Fibroblast of skin of back (primary cell): ENCODE measurements around the gene SPATA9.
"Not testable (repeated sequence)": the region's sequence is repeated elsewhere in the genome, so short reads cannot be mapped to it uniquely, and the experiment has no call there.

ENCODE experiments used
- DNase-seq: peaks from one replicate; pipeline ENCODE4 v3.0.0-alpha.2; 2013

The SPATA9 gene

DNA sequence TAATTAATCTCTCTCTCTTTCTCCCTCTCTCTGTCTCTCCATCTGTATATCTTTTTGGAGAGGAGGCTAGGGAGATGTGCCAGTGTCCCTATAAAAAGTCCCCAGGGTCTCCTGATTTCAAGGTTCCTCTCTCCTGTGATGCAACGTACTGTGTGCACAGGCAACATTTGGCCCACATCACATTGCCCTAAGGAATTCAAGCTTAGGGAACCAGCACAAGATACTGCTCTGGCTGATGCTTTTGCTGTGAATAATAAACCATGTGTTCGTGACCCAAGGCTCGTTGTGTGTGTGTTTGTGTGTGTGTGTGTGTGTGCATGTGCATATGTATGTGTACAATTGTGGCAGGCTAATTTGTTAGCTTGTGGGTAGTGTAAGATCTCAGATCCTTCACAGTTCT lies 9.7 kb downstream of the SPATA9 start:
- DNase-seq = peak; percentile 36

DNA sequence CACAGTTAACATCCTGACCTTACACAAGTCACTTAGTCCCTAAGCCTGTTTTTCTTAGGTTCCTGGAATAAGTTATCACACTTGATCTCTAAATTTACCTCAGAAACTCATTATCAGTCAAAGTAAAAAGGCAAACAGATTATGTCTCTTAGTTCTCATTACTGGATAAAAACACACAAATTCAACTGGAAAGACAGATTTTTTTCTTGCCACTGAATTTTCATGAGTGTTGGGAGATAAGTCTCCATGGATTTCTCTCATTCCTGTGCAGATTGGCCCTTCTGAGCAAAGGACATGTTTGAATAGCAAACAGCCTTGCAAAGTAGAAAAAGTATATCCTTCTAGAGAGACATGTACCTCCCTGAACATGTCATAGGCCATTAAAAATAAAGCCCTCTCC lies 10.2 kb downstream of the SPATA9 start:
- no peak for DNase-seq

DNA sequence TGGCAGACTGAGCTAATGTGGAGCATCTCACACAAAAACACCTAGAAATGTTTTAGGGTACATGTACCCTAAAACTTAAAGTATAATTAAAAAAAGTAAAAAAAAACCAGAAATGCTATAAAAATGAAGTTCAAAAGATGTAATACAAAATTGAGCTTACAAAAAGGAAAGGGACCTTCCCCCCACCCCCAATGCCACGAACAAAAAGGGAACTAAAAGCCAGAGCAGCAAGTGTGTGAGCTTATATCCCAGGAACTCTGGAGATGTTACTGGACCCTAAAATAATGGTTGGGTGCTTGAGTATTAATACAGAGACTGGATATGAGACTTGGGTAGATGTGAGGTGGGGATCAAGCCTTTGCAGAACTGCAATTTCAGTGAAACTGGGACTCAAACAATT lies 11.0 kb downstream of the SPATA9 start:
- no peak for DNase-seq

DNA sequence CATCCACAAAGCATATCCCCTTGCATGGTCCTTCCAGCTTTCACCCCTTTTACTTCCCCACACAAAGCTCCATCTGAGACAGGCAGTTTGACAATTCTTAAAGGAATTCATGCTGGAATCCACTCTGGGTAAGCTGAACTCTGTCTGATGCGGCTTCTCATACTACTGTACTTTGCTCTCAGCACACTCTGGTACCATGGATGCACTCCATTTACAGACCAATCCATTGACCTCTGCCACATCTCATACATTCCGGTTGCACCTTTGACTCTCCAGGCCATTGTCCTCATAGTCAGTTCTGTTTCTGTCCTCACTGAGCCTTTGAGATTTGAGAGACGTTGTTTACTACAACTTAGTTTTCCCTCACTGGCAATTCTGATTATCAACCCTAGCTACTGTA lies 12.2 kb downstream of the SPATA9 start:
- DNase-seq = peak; percentile 18

DNA sequence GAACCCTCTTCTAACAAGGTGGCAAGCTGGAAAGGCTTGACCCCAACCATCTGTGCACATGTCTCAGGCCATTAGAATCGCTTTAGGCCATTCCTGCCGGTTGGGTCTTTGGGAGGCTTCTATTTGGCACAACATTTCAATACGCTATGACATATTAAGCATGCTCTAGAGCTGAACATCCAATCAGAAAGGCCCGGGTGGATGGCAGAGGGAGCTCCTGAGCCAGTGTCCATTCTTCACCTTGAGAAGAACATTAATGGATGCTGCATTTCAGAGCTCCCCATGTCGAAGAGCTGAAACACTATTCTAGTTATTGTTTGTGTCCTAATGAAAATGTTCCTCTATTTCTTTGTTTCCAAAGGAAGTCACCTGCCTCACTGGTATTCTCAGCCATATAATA lies 12.8 kb downstream of the SPATA9 start:
- no peak for DNase-seq

DNA sequence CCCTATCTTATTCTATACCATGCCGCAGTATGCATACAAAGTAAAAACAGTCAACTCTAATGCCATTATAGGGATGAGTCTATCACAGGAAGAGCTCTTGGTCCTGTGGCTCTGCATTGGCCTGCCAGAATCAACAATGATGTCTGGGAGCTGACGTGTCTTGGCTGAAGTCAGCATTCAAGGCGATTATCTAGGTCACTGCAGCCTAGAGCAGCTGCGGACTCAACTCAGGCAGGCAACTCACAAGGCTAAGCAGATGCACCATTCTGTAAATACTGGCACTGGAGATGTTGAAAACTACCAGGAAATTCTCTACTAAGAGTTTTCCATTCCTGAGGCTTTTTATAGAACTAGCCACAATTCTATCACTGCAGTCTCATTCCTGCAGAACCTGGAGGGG lies 13.3 kb downstream of the SPATA9 start:
- peak; percentile 95 for DNase-seq

DNA sequence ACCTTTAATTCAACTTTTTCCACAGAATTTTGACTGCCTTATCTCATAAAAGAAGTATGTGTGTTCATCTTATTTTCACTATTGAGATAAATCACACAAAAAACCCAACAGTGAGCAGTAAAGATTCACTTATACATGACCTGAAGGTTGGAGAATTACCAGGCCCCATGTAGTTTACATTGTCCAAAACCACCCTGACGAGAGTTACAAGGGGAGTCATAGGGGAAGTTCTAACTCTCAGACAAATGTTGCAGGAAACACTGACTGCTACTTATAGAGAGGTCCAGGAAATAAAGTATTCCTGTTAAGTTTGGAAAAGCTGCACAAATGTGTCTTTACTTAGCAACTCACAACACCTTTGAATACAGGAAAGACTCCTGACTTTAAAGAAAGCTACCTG lies 14.1 kb downstream of the SPATA9 start:
- no peak for DNase-seq

DNA sequence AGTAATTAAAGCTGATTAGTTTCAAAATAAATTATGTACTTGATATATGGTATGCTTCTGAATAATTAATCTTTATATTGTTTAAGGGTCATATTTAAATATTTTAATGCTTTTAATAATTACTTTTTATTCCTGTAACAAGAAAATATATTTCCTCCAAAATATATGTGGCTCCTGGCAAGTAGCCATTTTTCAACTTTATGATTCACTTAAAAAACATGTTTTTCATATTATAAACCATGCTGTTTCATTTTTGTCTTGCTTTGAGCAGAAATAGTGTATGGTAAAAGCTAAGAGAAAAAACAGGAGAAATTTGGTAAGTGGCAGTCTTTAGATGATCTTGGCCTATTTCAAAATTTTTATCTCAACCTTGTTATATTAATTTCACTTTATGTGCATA lies 14.6 kb downstream of the SPATA9 start:
- DNase-seq = peak; percentile 56

DNA sequence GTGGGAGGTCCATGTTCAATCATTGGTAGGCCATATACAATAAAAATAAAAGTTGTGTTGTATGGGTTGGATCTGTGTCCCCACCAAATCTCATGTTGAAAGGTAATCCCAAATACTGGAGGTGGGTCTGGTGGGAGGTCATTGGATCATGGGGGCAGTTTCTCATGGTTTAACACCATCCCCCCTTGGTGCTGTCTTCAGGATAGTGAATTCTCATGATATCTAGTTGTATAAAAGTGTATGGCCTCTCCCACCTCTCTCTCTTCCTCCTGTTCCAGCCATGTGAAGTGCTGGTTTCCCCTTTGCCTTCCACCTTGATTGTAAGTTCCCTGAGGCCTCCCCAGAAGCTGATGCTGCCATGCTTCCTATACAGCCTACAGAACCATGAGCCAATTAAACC lies 15.1 kb downstream of the SPATA9 start:
- DNase-seq = no peak

DNA sequence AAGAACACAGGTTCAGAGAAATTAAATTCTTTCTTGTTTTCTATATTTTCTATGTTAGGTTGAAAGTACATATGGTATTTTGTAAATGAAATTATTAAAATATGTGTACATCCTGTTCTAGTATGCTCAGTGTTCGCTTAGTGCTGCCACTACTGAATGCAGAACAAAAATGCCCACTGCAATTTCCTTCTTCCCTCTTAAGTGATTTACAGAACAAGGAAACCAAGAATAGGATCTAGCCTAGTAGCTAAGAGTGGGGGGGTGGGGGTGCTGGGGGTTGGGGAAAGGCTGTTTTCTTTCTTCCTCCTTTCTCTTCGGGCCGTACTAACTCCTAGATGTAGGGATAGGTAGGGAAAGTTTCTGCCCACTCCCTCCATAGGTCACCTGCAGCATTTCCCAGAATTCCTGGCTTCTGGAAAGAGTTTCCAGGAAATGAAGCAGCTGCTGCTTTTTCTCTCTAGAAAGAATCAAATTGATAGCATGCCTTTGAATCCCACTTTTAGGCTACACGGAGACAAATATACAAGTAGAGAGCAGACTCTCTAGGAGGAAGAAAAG lies 15.7 kb downstream of the SPATA9 start:
- DNase-seq = no peak

DNA sequence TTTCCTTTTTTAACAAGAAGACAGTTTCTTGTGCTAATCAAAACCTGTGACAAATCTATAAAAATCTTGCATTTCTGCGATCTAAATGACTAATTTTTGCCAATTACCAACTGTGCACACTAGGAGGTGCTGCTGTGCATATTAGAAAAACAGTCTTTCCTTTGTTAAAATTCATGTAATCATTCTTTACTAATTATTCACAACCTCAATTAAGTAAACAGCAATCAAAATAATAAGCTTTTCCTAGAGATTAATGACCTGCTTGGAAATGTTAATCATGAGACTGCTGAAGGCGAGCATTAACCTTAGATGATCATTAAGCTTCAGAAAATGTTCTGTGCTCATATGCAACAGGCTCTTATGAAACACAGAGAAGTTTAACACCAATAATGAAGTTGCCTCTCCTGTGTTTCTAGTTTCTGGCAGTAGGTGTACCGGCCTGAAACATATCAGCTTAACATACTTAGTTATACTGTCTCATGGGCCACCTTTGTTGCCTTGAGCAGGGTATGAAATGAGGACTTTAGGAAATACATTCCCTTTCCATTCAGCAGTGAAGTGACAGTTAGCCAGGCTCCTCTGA lies 18.5 kb downstream of the SPATA9 start:
- DNase-seq = peak; percentile 27

DNA sequence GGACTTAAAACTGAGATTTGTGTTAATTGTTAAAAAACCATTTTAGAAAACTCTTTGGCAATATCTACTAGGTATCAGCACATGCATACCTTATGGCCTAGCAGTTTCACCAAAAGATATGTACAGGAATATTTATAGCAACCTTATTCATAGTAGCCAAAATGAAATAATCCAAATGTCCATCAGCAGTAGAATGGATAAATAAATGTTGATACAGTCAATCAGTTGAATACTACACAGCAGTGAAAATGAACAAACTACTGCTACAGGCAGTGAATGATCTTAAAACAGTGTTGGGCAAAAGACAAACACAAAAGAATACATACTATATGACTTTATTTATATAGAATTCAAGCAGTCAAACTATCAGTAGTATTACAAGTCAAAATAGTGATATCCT lies 19.8 kb downstream of the SPATA9 start:
- no peak for DNase-seq

DNA sequence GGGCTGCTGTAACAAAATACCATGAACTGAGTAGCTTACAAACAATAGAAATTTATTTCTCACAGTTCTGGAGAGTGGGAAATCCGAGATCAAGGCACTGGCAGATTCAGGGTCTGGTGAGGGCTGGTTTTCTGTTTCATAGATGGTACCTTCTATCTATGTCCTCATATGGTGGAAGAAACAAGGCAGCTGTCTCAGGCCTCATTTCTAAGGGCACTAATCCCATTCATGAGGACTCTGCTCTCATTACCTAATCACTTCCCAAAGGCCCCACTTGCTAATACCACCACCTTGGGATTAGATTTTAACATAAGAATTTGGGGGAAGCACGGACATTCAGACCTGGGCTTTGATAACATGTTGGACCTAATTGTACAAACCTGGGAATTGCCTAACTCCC lies 22.7 kb downstream of the SPATA9 start:
- no peak for DNase-seq

DNA sequence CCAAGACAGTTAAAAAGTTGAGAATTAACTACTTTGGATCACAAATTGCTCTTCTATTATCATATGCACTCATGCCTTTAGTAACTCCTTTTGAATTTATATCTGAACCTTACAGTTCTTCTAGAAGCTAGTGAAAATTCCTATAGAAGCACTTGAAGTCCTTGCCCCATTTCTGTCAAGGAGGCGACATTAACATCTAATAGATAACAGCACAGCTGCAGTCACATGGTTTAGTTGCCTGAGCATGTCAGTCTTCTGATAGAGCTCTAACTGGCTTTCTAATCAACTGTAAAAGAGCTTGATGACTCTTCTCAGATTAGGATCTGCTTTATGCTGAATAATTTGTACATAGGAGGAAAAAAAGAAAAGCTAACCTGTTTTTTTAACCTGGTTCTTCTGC lies 27.2 kb downstream of the SPATA9 start:
- no peak for DNase-seq

DNA sequence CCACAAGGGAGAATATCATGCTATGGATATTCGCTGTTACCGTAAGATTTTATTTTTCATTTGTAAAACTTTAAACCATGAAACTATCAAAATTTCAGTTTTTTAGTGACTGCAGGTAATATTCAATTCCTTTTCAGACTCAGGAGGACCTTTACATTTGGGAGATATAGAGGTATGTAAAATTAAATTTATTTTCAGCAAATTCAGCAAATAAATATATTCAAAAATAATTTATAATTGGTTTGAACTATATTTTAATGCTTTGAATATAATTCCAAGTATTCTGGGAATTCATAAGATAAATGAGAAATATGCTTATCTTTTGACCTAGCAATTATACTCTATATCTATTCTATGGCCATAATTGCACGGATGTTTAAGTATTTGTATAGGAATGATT lies 28.6 kb downstream of the SPATA9 start:
- DNase-seq = no peak

DNA sequence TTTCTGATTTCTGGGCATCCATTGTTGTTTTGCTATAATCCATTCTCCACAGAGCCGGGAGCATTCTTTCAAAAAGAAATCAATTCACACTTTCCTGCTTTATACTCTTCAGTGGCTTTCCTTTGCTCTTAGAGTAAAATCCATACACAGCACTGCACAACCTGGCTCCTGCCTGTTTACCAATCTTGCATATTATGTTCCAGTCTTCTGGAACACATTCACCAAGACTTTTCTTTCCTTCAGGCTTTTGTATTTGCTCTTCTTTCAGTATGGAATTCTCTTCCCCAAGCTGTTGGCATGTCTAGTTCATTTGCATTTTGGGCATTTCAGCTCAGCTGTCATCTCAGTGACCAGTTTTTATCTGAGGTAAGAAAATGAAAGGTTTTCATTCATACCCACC lies 29.9 kb downstream of the SPATA9 start:
- no peak for DNase-seq

DNA sequence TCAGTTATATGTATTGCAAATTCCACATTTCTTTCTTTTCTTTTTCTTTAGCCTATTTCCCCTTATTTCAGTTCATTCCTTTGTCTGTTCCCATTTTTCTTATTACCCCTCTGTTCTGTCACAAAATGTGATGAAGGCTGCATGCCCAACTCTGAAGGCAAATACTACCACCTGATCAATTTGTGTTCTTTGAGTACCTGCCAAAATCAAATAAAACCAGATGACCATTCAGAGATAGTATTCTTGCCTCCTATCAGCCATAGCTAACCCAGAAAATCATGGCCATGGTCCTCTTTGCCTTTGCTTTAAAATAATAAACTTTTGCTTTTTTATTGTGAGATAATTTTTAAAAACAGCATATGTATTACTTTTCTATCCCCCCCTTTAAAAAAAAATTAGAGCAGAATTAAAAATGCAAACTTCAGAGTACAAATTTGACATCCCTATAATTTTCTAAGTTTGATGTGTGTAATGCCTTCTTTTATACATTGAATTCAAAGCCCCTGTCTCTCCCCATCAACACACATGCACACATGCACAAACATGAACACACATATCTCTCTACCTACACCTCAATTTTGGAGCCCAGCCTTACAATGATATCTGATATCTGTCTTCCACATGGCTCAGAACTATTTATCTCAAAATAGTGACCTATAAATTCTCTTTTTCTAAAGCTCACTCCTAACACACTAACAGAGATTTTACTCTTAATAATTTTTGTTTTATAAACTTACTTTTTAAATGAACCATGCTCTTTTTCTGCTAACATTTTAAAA lies 32.8 kb downstream of the SPATA9 start:
- DNase-seq = no peak

DNA sequence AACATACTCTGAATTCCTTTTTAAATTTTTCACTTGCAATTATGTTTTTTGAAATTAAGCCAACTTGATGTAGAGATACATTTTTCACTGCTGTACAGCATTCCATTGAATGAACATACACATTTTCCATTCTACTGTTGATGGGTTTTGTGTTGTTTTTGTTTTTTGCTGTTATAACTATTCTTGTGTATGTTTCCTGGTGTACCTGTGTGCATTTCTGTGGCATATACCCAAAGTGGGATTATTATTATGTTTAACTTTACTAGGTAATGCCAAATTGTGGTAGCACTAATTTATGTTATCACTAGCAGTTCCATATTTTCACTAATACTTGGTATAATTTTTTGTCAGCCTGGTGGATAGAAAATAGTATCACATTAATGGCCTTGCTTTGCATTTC lies 33.5 kb downstream of the SPATA9 start:
- no peak for DNase-seq

DNA sequence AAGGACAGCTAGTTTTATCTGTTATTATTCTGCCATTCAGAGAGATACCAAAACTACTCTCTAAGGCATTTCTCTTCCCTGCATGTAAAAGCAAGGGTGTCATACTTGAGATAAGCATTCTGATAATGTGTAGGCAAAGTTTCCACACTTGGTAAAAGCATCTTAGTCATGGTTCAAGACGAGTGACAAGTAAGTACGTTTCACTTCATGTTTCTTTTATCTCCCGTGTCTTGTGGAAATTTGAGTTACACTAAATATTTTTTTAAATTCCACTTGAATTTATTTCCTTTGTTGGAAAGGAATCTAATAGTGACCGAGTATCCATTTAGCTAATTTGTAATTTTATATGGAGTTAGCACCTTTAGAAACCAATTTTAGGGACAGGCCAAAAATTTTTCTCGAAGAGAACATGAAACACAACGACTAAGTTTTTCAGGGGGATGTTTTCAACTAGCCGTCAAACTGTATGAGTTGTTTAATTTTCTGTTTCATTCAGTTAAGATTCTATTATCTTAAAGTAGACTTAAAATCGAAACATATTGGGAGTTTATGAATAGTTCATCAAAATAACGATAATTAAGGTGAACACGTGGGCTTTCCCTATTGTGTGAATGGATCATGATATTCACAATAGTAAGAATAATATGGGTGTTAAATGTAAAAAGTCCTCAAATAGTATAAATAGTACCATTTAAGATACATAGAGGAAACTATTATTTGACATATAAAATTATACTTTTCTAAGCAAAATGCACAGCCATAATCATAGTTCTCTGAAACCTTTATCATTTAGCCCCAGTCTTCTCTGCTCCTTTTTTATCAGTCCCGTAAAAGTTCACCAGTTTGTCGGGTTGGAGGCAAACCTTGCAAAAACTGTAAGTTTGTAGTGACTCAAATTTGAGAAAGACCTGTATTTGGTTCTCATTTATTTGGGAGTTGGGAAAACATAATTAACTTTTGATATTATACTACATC lies 34.6 kb downstream of the SPATA9 start:
- no peak for DNase-seq

DNA sequence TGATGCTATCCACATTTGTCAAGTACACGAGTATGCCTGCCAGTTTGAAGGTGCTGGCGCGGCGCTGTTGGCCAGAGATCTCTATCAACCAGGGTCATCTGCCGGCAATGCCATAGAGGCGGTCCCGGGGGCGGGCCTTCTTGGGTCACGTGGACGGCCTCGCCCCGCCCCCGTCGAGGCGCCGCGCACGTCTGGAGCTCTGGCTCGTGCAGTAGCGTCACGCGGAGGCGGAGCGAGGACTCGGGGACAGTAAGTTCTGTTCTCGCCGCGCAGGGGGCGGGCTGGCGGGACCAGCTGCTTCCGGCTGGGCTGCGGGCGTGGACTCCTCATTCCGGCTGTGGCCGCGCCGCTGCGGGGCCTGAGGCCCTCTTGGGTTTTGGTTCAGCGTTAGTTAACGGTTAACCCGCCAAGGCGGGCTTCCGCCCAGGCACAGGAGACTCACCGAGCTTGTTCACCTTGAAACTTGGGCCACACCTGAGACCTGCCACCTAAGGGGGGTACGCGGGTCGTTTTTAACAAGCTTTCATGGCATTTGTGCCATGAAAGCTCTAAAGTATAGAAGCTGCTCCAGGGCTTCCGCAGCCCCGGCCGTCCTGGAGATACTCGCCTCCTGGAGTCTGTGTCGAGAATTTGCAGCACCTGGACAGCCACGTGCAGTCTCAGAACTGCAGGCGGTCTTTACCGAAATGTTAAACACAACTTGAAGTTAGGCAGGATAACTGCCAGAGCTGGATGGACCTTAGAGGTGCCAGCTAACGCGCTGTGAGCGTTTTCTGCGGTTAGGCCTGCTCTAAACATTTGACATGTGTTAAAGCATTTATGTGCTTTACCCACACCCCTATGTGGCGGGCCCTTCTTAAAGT lies 36.0 kb downstream of the SPATA9 start, which contains the start of gene RFESD:
RFESD (plus strand) TSS at position 209 of the 863 bp plus-strand sequence. CDS start 5,495 bp downstream, outside the sequence.
- peak; percentile 96 for DNase-seq

DNA sequence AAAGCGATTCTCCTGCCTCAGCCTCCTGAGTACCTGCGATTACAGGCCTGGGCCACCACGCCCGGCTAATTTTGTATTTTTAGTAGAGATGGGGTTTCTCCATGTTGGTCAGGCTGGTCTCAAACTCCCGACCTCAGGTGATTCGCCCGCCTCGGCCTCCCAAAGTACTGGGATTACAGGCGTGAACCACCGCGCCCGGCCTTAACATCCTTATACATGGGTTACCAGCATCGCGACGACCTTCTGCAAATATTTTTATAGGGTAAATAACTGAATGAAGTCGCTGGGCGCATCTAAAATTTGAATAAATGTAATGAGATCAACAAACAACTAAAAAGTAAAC lies 36.6 kb downstream of the SPATA9 start:
- DNase-seq = not testable (repeated sequence)
